GM20000 (cell line): Measurements from ENCODE around the gene RANBP17.

Experiments used
- DNase-seq: peaks from one replicate; pipeline ENCODE4 v3.0.0; 2012; ENCODE audit warnings: low spot score
- TF ChIP-seq, protein P1 (sequence below): IDR thresholded peaks from 2 replicates; pipeline ENCODE4 v1.5.1; 2012; ENCODE audit warnings: mild to moderate bottlenecking, control low read depth; ENCODE audit errors: extremely low read depth, missing control alignments

The RANBP17 gene

DNA sequence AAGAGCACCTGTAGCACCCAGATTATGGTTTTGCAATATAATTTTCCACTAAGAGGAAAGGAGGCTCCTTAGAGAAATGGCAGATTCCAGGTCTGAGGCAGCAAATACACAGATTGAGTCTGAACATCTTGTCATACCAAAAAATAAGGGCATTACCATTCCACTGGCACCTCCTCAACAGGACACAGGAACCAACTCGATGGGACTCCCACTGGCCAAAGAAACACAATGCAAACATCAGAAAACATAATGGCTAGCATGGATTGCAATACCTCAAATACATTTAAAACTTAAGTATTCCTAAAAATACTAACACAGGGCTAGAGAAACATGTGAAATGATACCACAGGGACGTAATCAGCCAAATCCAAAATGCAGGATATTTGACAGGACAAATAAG is 12.4 kb upstream of the RANBP17 start:
- TF ChIP-seq, protein P1, sequence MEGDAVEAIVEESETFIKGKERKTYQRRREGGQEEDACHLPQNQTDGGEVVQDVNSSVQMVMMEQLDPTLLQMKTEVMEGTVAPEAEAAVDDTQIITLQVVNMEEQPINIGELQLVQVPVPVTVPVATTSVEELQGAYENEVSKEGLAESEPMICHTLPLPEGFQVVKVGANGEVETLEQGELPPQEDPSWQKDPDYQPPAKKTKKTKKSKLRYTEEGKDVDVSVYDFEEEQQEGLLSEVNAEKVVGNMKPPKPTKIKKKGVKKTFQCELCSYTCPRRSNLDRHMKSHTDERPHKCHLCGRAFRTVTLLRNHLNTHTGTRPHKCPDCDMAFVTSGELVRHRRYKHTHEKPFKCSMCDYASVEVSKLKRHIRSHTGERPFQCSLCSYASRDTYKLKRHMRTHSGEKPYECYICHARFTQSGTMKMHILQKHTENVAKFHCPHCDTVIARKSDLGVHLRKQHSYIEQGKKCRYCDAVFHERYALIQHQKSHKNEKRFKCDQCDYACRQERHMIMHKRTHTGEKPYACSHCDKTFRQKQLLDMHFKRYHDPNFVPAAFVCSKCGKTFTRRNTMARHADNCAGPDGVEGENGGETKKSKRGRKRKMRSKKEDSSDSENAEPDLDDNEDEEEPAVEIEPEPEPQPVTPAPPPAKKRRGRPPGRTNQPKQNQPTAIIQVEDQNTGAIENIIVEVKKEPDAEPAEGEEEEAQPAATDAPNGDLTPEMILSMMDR, result no peak
- DNase-seq, result no peak

DNA sequence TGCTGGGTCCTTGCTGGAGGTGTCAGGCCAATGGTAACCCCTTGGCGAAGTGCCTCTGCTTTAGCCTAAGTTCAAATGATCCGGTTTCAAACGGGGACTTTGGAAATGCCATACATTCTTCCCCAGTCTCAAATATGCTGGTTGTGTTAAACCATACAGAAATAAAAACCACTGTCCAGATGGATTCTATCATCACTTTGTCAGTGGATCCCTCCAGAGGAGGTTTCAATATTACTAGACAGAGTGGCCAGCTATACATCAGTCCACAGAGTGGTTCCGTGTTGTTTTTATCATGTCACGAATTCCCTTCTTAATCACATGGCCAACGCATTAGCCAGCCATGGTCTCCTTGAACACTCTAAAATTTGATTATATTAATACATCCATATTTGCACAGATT is 7.3 kb upstream of the RANBP17 start:
- DNase-seq, result no peak
- TF ChIP-seq, protein P1, result no peak

DNA sequence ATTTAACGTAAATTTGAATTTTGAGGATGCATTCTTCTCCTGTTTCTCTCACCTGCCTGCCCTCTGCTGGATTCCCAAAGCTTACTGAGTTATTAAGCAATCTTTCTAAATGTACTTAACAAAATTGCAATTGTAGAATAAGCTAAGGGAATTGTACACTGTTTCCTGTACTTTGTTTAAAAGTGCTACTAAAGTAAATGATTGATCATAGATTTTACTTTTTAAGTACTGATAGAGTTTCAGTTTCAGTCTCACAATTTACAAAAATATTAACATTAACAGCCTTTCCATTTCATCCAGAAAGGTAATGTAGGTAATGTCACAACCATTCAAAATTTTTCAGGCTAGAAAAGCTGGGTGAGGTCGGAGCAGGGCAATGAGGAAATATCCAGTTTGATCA is 4.8 kb upstream of the RANBP17 start:
- DNase-seq, result no peak
- TF ChIP-seq, protein P1, result no peak

DNA sequence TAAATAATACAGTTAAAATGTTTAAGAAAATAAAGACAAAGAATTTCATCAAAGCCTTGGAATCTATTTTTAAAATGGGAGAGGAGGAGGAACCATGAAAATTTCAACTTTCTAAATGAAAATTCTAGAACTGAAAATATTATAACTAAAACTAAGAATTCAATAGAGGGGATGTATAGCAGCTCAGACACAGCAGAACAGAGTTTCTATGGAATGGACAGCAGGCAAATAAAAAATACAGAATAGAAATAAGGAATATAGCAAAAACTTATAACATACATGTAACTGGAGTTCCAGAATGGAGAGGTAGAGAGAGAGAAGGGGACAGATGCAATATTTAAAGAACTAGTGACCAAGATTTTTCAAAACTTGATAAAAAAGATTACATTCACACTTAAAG is 1.4 kb upstream of the RANBP17 start:
- no peak for DNase-seq
- TF ChIP-seq, protein P1, result no peak

DNA sequence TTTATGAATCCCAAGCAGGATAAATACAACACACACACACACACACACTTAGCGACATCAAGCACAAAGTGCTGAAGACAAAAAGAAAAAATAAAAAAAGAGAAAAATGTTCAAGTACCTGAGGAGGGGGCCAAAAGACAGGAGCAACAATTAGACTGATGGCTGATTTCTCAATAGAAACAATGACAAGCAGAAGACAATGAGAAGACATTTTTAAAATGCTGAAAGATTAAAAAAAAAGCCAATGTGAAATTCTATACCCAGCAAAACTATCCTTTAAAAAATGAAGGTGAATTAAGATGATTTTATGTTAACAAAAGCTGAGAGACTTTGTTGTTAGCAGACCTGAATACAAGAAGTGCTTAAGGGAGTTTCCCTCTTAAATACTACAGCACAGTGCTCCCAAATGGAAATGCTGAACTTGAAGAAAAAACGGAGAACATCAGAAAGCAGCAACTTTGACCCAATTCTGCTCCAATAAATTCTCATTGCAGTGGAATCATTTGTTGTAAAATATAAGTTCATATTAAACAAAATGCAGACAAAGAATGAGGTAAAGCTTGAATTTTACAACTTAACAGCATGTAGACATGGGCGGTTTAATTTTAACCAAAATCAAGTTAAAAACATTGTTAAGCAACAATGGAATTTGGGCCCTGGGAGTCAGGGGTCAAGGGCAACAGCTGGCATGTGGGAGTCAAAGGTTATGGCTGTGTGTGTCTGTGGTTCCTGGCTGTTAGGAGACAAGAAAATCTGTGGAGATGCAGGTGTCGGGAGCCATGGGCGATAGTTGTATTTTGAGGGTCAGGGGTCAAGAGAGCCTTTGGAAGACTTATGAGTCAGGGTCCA is 776 bp upstream of the RANBP17 start:
- TF ChIP-seq, protein P1, result no peak
- no peak for DNase-seq

DNA sequence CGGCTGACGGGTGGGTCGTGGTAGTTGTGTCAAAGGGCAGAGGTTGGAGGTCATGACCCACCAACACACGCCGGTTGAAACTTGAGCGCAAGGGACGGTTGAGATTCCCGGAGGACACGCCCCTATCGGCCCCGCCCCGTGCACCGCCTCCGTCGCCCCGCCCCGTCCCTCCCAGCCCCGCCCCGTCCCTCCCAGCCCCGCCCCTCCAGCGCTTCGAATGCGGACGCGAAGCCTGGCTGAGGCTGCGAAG is 226 bp upstream of the RANBP17 start:
- TF ChIP-seq, protein P1, result no peak
- DNase-seq, result no peak

DNA sequence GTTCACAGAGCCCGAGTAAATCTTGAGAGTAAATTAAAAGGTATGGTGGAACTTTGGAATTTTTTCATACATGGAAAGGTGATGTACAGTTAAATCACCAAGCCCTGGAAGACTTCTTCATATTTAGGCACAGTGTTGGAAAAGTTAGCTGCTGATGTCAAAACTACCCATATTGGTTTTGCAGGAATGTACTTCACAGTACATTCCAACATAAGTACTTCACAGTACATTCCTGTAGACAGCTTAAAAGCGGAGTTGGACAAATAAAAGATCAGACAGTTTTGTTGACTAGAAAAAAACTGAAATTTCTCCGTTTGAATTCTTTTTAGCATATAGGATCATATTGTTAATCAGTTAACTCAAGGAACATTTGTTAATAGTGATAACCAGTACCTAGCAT is 1.8 kb downstream of the RANBP17 start:
- no peak for DNase-seq
- TF ChIP-seq, protein P1, result no peak
